ENCODE results near the gene UBXN11. TPM values are rescaled to one million over a fixed set of nuclear protein-coding genes. Genes with fewer than 3 reads are reported as not detected.
"Not testable (repeated sequence)": the region's sequence is repeated elsewhere in the genome, so short reads cannot be mapped to it uniquely, and the experiment has no call there.

UBXN11 gene
- total RNA-seq, 1 donor from 2014 or later: 9.4 TPM

DNA sequence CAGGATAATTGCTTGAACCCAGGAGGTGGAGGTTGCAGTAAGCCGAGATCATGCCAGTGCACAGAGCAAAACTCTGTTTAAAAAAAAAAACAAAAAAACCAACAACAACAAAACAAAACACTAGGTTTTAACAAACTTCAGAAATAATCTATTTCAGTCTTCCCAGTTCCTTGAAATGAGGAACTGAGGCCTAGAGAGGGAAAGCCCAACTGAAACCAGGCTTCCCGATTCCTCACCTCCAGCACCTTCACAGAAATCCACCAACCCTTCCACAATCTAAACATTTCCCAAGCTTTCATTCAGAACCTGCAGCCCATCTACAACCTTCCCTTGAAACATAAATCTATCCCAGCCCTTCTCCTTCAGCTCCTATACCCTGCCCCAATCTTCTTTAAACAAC lies 10.7 kb upstream of the UBXN11 start:
- Histone ChIP-seq H3K36me3 (ENCODE audit: control insufficient read depth, insufficient read depth, low read length) (no peaks in the 10 kb centered on the region), H3K27me3 (ENCODE audit: control insufficient read depth, insufficient read depth, low read length) (no peaks in the 10 kb centered on the region), H3K4me3 (ENCODE audit: low read depth, low read length) (no peak overlapping the region)
- TF ChIP-seq, protein P1, sequence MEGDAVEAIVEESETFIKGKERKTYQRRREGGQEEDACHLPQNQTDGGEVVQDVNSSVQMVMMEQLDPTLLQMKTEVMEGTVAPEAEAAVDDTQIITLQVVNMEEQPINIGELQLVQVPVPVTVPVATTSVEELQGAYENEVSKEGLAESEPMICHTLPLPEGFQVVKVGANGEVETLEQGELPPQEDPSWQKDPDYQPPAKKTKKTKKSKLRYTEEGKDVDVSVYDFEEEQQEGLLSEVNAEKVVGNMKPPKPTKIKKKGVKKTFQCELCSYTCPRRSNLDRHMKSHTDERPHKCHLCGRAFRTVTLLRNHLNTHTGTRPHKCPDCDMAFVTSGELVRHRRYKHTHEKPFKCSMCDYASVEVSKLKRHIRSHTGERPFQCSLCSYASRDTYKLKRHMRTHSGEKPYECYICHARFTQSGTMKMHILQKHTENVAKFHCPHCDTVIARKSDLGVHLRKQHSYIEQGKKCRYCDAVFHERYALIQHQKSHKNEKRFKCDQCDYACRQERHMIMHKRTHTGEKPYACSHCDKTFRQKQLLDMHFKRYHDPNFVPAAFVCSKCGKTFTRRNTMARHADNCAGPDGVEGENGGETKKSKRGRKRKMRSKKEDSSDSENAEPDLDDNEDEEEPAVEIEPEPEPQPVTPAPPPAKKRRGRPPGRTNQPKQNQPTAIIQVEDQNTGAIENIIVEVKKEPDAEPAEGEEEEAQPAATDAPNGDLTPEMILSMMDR (IDR thresholded peaks at IDR 0.05; ENCODE audit: insufficient read depth, low read length, poor library complexity, severe bottlenecking): no peak
- no peak for DNase-seq (ENCODE audit: low read depth)

DNA sequence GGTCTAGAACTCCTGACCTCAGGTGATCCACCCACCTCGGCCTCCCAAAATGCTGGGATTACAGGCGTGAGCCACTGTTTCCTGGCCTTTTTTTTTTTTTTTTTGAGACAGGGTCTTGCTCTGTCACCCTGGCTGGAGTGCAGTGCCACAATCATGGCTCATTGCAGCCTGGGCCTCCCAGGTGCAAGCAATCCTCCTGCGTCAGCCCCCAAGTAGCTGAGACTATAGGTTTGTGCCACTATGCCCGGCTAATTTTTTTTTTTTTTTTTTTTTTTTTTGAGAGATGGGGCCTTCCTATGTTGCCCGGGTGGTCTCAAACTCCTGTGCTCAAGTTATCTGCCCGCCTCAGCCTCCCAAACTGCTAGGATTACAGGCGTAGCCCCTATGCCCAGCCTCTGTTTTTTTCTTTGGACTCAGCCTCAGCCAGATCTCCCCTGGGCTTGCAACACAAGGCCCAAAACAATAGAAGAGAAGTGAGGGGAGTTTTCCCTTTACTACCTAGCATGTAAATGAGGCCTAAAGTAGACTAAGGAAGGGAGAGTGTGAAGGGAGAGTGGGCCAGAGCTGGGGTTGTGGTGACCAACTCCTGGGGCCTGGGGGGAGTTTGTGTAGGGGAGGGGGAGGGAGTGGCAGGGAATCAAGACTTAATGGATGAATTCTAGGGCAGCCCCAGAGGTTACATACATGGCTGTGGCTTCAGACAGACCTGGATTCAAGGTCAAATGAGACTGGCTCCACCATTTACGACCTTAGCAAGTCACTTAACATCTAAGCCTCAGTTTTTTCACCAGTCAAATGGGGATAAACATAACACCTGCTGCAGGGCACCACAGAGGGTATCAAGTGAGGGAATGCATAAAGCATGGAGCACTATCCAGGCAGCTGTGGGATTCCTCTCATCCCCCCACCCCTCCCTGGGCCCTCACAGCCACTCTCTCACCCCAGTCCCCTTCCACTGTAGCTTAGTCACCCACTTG lies 9.7 kb upstream of the UBXN11 start:
- DNase-seq (ENCODE audit: low read depth): no peak
- Histone ChIP-seq H3K27me3 (ENCODE audit: control insufficient read depth, insufficient read depth, low read length) (no peaks in the 10 kb centered on the region), H3K4me3 (ENCODE audit: low read depth, low read length) (no peak overlapping the region), H3K36me3 (ENCODE audit: control insufficient read depth, insufficient read depth, low read length) (no peaks in the 10 kb centered on the region)
- TF ChIP-seq, protein P1 (IDR thresholded peaks at IDR 0.05; ENCODE audit: insufficient read depth, low read length, poor library complexity, severe bottlenecking): no peak

DNA sequence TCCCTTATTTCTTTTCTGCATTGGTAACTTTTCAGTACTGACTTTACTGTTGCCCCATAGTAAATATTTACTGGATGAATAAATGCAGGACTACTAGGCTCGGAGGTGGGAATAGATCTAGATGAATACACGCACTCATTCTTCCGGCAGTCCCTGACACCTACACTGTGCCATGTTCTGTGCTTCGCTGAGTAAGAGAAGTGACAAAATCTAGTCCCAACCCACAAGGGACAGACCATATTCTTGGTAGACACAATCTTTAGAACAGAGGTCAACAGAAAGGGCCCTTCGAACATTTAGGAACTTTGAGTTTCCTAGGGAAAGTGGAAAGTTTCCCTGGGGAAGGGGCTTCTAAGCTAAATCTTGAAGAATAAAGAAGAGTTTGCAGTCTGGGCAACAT lies 8.1 kb upstream of the UBXN11 start:
- TF ChIP-seq, protein P1 (IDR thresholded peaks at IDR 0.05; ENCODE audit: insufficient read depth, low read length, poor library complexity, severe bottlenecking): no peak
- DNase-seq (ENCODE audit: low read depth): no peak
- Histone ChIP-seq H3K36me3 (ENCODE audit: control insufficient read depth, insufficient read depth, low read length) (no peaks in the 10 kb centered on the region), H3K27me3 (ENCODE audit: control insufficient read depth, insufficient read depth, low read length) (no peaks in the 10 kb centered on the region), H3K4me3 (ENCODE audit: low read depth, low read length) (no peak overlapping the region)

DNA sequence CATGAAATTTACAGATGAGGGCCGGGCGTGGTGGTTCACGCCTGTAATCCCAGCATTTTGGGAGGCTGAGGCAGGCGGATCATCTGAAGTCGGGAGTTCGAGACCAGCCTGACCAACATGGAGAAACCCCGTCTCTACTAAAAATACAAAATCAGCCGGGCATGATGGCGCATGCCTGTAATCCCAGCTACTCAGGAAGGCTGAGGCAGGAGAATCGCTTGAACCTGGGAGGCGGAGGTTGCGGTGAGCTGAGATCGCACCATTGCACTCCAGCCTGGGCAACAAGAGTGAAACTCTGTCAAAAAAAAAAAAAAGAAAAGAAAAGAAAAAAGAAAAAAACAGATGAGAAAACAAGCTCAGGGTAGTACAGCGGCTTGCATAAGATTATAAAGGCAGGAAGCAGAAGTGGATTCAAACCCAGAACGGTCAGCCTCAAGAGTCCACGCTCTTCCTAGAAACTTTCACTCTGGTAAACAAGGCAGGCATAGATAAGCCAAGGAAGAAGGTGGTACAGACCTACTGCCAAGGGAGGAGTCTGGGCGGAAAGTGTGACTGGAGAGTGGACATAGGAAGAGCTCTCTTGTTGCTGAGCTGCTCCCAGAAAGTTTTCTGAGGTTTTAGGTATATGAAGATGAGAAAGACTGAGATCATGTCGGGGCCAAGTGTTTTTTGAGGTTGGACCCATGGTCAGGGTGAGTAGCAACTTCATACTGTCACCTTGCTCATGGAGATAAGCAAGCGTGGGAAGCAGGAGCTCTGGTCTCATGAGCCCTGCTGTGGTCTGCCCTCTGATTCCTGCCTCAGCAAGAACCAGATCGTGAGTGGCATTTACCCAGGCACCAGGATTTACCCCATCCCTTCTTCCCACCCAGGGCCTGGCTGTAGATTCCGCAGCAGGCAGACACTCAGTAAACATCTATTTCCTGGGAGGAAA lies 1.8 kb upstream of the UBXN11 start:
- not testable (repeated sequence) for H3K4me3 ChIP-seq (ENCODE audit: low read depth, low read length)

DNA sequence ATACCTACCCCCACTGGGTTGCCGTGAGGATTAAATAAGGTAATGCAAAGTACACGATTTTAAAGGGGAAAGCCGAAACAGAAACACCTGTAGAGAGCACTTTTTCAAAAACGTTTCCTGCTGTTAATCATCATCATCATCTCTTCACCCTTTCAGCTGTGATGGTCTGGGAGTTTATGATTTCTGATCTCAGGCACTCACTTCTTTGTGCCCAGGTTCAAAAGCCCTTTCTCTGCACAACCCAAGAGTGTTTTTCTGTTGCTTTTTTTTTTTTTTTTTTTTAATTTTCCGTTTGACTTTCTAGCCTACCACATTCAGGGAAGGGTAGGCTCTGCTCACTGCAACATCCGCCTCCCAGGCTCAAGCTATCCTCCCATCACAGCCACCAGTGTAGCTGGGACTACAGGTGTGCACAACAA lies 936 bp upstream of the UBXN11 start:
- H3K4me3 ChIP-seq (ENCODE audit: low read depth, low read length): no peak overlapping the region
- TF ChIP-seq, protein P1 (IDR thresholded peaks at IDR 0.05; ENCODE audit: insufficient read depth, low read length, poor library complexity, severe bottlenecking): no peak
- DNase-seq (ENCODE audit: low read depth): no peak
- no peaks in the 10 kb centered on the region for H3K27me3 ChIP-seq (ENCODE audit: control insufficient read depth, insufficient read depth, low read length)
- H3K36me3 ChIP-seq (ENCODE audit: control insufficient read depth, insufficient read depth, low read length): no peaks in the 10 kb centered on the region

More for the DNA sequence above, 1.8 kb upstream of the UBXN11 start:
- not testable (repeated sequence) for H3K27me3 ChIP-seq (ENCODE audit: control insufficient read depth, insufficient read depth, low read length); H3K36me3 ChIP-seq (ENCODE audit: control insufficient read depth, insufficient read depth, low read length); DNase-seq (ENCODE audit: low read depth)

All from kidney epithelial cell (primary cell).